Common myeloid progenitor, CD34-positive (primary cell): ENCODE results near the gene PEX5L.

ENCODE experiments used
- CTCF ChIA-PET: fragments of 350-600 bp; sonication (Branson Sonifier 250); formaldehyde crosslinking; loops from one replicate; lab custom pipeline; 2021; ENCODE audit warnings: antibody characterized with exemption; lab: Charles Lee
- POLR2A ChIA-PET: fragments of 350-600 bp; sonication (Branson Sonifier 250); formaldehyde crosslinking; loops from one replicate; lab custom pipeline; 2021; ENCODE audit warnings: antibody characterized with exemption; lab: Charles Lee
- DNase-seq, 3 donors: peaks; one replicate each; pipeline versions ENCODE4 v3.0.0 to v3.0.0-alpha.2; 2013
- H3K27ac ChIP-seq, 2 experiments: 1 replicate in 1 of 2; 2 replicates in 1 of 2; pipeline ENCODE4 v1.7.0; 2013; ENCODE audit warnings: inconsistent platforms in 2 of 2, low read length in 2 of 2, mild to moderate bottlenecking in 2 of 2, low read depth in 1 of 2, moderate library complexity in 1 of 2; ENCODE audit not compliant: severe bottlenecking in 2 of 2, insufficient read depth in 1 of 2, poor library complexity in 1 of 2
- H3K27me3 ChIP-seq, 5 experiments: replicated peaks in 2 of 5; 1 replicate in 3 of 5; 2 replicates in 2 of 5; pipeline versions ENCODE4 v1.6.1 to v1.7.0; 2013; ENCODE audit warnings: low read length in 4 of 5, mild to moderate bottlenecking in 2 of 5, moderate library complexity in 2 of 5, inconsistent platforms in 1 of 5; ENCODE audit not compliant: insufficient read depth in 5 of 5, control insufficient read depth in 4 of 5
- H3K36me3 ChIP-seq, 4 experiments: 1 replicate in 2 of 4; 2 replicates in 2 of 4; pipeline versions ENCODE4 v1.6.1 to v1.7.0; 2013; ENCODE audit warnings: low read length in 3 of 4, control low read depth in 1 of 4, mild to moderate bottlenecking in 1 of 4; ENCODE audit not compliant: control insufficient read depth in 4 of 4, insufficient read depth in 4 of 4
- H3K4me1 ChIP-seq, 4 experiments: 1 replicate in 3 of 4; 2 replicates in 1 of 4; pipeline versions ENCODE4 v1.6.1 to v1.7.1; 2013; ENCODE audit warnings: low read length in 3 of 4, mild to moderate bottlenecking in 3 of 4, control low read depth in 1 of 4, inconsistent platforms in 1 of 4, moderate library complexity in 1 of 4; ENCODE audit not compliant: control insufficient read depth in 4 of 4, insufficient read depth in 4 of 4; ENCODE audit errors: control extremely low read depth in 1 of 4
- H3K4me3 ChIP-seq, 7 experiments: 1 replicate in 4 of 7; 2 replicates in 3 of 7; pipeline versions ENCODE4 v1.5.1 to v1.7.0; 2013; ENCODE audit warnings: mild to moderate bottlenecking in 7 of 7, low read length in 6 of 7, moderate library complexity in 6 of 7, inconsistent platforms in 2 of 7, low read depth in 2 of 7, control low read depth in 1 of 7; ENCODE audit not compliant: insufficient read depth in 4 of 7, control insufficient read depth in 1 of 7; ENCODE audit errors: extremely low read depth in 1 of 7
- H3K9me3 ChIP-seq, 5 experiments: 1 replicate in 4 of 5; 2 replicates in 1 of 5; pipeline versions ENCODE4 v1.6.1 to v1.7.1; 2013; ENCODE audit warnings: low read length in 4 of 5, mild to moderate bottlenecking in 2 of 5, inconsistent platforms in 1 of 5, low read depth in 1 of 5, moderate library complexity in 1 of 5; ENCODE audit not compliant: control insufficient read depth in 4 of 5, insufficient read depth in 2 of 5; ENCODE audit errors: control extremely low read depth in 1 of 5
- WGBS: methylation state at CpG from one replicate; pipeline ENCODE4 v1.1.5; 2013; ENCODE audit not compliant: insufficient coverage; 5-methylcytosine and 5-hydroxymethylcytosine counted together

The PEX5L gene

DNA sequence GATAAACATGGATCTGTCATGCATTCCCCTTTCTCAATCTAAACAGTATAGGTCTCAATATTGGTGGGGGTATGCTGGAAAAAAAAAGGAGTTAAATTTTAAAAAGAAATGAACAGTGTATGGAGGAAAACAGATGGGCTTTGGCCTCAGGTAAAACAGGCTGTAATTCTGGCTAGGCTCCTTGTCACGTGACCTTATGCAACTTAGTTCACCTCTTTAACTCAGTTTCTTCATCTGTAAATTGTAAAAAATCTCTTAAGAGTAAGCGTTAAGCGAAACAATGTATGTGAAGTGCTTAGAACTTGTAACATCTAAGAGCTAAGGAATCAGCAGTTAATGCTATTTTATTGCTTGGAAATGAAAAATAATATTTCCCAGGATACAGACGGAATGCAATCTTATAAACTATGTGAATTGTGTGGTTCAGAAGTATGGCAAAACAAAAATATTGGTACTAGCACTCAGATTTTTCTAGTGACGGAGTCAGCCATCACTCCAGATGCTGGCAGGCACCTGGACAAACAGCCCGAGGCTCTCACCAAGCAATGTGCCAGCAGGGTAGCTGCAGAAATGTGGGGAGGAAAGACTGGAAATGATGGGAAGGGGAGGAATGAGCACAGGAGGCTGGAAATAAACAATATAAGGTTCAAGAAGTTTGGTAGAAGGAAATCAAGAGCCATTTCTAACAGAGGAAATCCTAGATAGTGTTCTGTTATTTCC is 211.1 kb downstream of the PEX5L start:
- Histone ChIP-seq H3K9me3 (no peaks in the 10 kb centered on the region), H3K4me3 (no peak overlapping the region), H3K27me3 (peaks cover 0 to 7% (median 0%) of the 10 kb centered on the region in 5 experiments), H3K27ac (no peak overlapping the region), H3K36me3 (no peaks in the 10 kb centered on the region), H3K4me1 (no peaks in the 10 kb centered on the region)
- CTCF ChIA-PET: no interaction called here
- WGBS: 100% methylated on average over 3 of the region's 6 CpGs
- POLR2A ChIA-PET: no interaction called here
- no peak for DNase-seq

DNA sequence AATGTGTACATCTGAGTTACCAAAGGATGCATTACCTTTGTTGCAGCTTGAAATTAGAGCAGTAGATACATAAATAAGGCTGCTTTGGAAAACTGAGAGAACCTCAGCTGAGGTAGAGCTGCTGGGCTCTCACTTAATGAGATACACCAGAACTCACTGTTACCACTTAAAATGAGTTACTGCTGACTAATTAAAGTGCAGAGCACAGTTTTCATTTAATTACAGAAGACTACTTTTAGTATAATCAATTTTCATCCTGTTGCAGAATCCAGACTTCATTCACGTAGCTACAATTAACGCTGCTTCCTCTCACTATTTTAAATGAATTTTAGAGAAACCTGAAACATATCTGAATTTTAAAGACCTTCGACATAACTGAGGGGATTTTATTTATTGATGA is 214.4 kb downstream of the PEX5L start:
- Histone ChIP-seq H3K4me1 (no peaks in the 10 kb centered on the region), H3K27me3 (peaks cover 0 to 4% (median 2%) of the 10 kb centered on the region in 5 experiments), H3K9me3 (no peaks in the 10 kb centered on the region), H3K4me3 (no peak overlapping the region), H3K27ac (no peak overlapping the region), H3K36me3 (no peaks in the 10 kb centered on the region)
- no peak for DNase-seq
- no CpG with 5 or more reads among the region's 3 CpGs for WGBS
- CTCF ChIA-PET: interaction anchor here (0.8 kb wide), 1 partner anchor 263 kb away, joined by 3 read pairs; no protein-coding TSS in a partner anchor
- POLR2A ChIA-PET: no interaction called here

- no peak overlapping the region for H3K27ac ChIP-seq
- POLR2A ChIA-PET: no interaction called here
- H3K9me3 ChIP-seq: no peaks in the 10 kb centered on the region
- peaks cover 0 to 4% (median 2%) of the 10 kb centered on the region in 5 experiments for H3K27me3 ChIP-seq
- H3K4me1 ChIP-seq: no peaks in the 10 kb centered on the region
- CTCF ChIA-PET: no interaction called here
- DNase-seq: no peak
- WGBS: 83% methylated on average over 1 of the region's 3 CpGs
- H3K36me3 ChIP-seq: no peaks in the 10 kb centered on the region
- no peak overlapping the region for H3K4me3 ChIP-seq
Measured at GRCh38 chr3:179819379-179819778, 217.4 kb downstream of the PEX5L start.

DNA sequence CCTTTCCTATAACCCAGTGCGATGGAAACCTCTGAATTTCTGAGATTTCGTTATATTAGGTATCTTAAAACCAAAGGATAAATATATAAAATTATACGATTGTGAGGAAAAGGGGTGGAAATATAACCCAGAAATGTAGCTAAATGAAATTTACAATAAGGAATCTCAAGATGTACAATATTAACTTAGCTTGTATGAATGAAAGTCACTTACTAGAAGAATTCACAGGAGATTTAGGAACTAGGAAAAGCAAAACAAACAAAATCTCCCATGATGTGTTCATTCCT is 224.7 kb downstream of the PEX5L start:
- POLR2A ChIA-PET: no interaction called here
- Histone ChIP-seq H3K4me1 (no peaks in the 10 kb centered on the region), H3K4me3 (no peak overlapping the region), H3K27me3 (no peaks in the 10 kb centered on the region), H3K36me3 (no peaks in the 10 kb centered on the region), H3K27ac (no peak overlapping the region), H3K9me3 (peaks cover 0 to 1% (median 0%) of the 10 kb centered on the region in 5 experiments)
- no CpG with 5 or more reads among the region's 3 CpGs for whole genome bisulfite sequencing
- no peak for DNase-seq
- CTCF ChIA-PET: interaction anchor here (1.0 to 1.4 kb wide), 4 partner anchors 9 to 117 kb away, joined by 3 to 7 read pairs (median 5); no protein-coding TSS in a partner anchor

DNA sequence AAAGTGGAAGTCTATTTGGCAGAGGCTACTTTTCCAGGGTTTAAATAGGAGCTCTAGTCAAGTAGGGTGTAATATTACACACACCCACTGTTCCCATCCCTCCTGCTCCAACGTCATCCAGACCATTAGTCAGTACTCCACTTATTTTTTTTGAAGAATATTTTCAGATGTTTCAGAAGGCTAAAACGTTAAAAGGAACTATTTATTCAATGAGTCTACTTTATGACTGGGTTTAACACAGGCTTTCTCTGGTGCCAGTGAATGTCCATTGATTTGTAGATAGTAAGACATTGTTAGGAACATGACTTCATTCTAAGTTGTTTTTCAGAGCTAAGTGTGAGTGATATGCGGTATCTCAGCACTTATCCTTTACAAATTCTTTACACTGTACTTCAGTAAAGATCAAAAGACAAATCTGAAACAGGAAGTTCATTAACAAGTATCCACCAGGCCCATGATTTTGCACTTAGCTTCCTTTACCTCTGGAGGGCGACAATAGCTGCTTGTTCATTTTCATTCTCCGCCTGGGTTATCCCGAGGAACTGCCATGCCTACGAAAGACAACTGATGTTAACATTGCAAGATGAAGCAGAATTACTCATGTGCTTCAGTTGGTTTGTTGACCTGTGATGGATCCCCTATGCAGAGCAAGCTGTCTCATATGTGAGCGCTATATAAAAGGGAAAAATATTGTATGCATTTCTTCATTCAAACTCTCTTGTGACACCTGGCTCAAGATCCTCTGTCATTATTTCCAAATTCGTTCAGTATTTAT is 225.2 kb downstream of the PEX5L start:
- Histone ChIP-seq H3K27me3 (no peaks in the 10 kb centered on the region), H3K36me3 (no peaks in the 10 kb centered on the region), H3K27ac (no peak overlapping the region), H3K4me3 (no peak overlapping the region), H3K9me3 (peaks cover 0 to 1% (median 0%) of the 10 kb centered on the region in 5 experiments), H3K4me1 (no peaks in the 10 kb centered on the region)
- peak; percentile 21 to 61 (median 61) for DNase-seq
- POLR2A ChIA-PET: no interaction called here
- 45% methylated on average over 4 of the region's 9 CpGs for WGBS
- CTCF ChIA-PET: interaction anchor here (1.0 to 1.4 kb wide), 5 partner anchors 9 to 117 kb away, joined by 3 to 7 read pairs (median 5); no protein-coding TSS in a partner anchor

GRCh38 chr3:179809639-179810038 is 227.1 kb downstream of the PEX5L start:
- Histone ChIP-seq H3K4me1 (no peaks in the 10 kb centered on the region), H3K9me3 (peaks cover 0 to 1% (median 0%) of the 10 kb centered on the region in 5 experiments), H3K27ac (no peak overlapping the region), H3K27me3 (no peaks in the 10 kb centered on the region), H3K4me3 (no peak overlapping the region), H3K36me3 (no peaks in the 10 kb centered on the region)
- no peak for DNase-seq
- ChIA-PET CTCF (no interaction called here), POLR2A (no interaction called here)

DNA sequence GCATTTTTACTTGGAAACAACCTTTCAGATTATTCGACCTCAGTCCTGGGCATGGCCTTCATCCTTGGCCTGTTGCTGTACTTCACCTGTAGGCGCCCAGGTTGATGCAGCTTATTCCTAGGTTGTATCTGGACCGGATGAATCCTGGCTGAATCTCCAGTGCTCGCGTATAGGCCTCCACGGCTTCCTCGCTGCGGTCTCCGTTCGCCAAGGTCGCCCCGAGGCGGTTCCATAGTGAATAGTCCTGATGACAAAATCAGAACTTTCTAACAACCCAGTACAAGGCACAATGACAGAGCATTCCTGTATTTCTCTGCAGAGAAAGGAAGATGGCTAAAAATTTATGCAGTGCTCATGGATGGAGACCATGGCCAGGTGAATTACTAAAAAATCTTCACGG is 229.1 kb downstream of the PEX5L start:
- 93% methylated on average over 10 of the region's 14 CpGs for WGBS

More for the DNA sequence above, 229.1 kb downstream of the PEX5L start:
- Histone ChIP-seq H3K4me1 (no peaks in the 10 kb centered on the region), H3K27ac (no peak overlapping the region), H3K27me3 (peaks cover 0 to 2% (median 0%) of the 10 kb centered on the region in 5 experiments), H3K4me3 (no peak overlapping the region), H3K36me3 (no peaks in the 10 kb centered on the region), H3K9me3 (peaks cover 0 to 1% (median 0%) of the 10 kb centered on the region in 5 experiments)
- no peak for DNase-seq
- ChIA-PET POLR2A (no interaction called here), CTCF (no interaction called here)
